GM12872 (cell line): ENCODE results near the gene MUL1.

Source experiments
- TF ChIP-seq, protein P1 (sequence below): IDR thresholded peaks from 3 replicates; pipeline ENCODE4 v1.5.1; 2011; ENCODE audit warnings: low read depth, mild to moderate bottlenecking, low read length, moderate library complexity; ENCODE audit not compliant: insufficient read depth

MUL1 gene

DNA sequence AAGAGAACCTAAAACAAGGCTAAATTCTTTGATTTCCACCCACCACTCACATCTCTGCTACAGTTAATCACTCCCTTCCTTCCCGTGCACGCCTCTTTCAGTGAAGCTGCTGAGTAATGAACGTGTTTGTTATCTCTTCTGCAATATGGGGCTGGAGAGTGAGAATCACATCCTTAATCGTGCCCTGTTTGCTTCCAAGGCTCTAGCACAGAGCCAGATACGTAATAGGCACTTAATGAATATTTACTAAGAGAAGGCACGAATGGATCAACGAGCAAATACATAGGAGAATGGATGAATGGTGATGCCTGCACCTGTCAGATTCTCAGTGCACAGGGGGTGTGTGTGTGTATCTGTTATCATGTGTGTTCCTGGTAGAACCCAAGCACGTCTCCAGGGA is 22.4 kb upstream of the MUL1 start:
- TF ChIP-seq, protein P1, sequence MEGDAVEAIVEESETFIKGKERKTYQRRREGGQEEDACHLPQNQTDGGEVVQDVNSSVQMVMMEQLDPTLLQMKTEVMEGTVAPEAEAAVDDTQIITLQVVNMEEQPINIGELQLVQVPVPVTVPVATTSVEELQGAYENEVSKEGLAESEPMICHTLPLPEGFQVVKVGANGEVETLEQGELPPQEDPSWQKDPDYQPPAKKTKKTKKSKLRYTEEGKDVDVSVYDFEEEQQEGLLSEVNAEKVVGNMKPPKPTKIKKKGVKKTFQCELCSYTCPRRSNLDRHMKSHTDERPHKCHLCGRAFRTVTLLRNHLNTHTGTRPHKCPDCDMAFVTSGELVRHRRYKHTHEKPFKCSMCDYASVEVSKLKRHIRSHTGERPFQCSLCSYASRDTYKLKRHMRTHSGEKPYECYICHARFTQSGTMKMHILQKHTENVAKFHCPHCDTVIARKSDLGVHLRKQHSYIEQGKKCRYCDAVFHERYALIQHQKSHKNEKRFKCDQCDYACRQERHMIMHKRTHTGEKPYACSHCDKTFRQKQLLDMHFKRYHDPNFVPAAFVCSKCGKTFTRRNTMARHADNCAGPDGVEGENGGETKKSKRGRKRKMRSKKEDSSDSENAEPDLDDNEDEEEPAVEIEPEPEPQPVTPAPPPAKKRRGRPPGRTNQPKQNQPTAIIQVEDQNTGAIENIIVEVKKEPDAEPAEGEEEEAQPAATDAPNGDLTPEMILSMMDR = no peak

DNA sequence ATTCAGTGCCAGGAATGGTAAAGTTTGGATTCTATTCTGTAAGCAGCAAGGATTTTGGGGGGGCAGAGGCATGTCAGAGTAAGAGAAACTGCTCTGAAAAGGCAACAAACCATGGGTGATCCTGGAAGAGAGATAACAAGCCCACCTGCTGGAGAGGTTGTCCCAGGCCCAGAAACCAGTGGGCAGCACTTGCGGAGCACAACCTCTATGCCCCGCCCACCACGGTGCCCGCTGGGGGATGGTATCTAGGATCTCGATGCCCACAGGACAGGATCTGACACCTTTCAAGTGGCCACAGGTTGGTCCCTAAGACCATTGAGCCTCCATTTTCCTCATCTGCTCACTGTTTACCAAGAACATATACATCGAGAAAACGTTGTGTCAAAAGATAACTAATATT is 20.3 kb upstream of the MUL1 start:
- TF ChIP-seq, protein P1 = no peak

DNA sequence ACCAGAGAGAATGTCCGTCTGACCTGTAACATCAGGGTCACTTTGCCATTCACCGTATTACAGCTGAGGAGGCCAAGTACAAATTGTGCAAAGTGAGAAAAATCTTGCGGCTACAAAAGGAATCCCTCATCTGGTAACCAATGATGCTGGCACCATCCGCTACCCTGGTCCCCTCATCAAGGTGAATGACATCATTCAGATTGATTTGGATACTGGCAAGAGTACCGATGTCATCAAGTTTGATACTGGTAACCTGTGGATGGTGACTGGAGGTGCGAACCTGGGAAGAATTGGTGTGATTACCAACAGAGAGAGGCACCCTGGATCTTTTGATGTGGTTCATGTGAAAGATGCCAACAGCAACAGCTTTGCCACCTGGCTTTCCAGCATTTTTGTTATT is 18.3 kb upstream of the MUL1 start:
- TF ChIP-seq, protein P1 = no peak

DNA sequence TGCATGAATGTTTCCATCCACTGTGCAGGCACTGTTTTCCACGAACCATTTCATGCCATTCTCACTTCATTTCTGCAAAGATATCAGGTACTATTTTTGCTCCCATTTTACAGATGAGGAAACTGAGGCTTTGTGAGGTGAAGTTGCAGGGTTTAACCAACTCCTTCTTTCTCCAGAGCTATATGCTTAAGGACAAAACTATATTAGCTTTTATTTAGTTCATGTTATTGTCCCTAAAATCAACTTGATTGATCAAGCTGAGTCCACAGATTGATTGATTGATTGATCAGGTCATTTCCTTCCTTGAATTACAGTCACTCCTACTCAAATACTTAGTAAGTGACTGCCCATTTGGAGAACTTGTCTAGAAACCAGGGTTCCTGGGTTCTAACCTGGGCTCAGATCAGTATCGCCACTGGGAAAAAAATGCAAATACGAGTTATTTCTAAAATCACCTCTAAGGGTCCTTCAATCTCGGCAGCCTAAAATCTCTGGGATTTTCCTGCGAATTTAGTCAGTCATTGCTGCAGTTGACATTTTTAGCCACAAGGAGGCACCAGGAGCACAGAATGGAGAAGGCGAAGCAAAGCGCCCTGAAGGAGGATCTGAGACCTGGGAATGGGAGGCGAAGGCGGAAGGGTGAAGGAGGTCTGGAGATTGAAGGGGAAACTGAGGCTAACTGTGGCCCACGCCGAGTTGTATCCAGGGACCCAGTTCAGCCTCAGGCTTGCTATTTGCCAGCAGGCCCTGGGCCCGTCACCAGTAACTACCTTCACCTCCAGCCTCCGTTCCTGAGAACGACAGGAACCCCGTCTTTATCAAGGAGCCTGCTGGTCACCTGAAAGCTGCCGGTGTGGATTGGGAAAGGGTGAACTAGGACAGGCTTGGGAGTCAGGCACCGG is 14.3 kb upstream of the MUL1 start:
- TF ChIP-seq, protein P1 = peak; percentile 87

DNA sequence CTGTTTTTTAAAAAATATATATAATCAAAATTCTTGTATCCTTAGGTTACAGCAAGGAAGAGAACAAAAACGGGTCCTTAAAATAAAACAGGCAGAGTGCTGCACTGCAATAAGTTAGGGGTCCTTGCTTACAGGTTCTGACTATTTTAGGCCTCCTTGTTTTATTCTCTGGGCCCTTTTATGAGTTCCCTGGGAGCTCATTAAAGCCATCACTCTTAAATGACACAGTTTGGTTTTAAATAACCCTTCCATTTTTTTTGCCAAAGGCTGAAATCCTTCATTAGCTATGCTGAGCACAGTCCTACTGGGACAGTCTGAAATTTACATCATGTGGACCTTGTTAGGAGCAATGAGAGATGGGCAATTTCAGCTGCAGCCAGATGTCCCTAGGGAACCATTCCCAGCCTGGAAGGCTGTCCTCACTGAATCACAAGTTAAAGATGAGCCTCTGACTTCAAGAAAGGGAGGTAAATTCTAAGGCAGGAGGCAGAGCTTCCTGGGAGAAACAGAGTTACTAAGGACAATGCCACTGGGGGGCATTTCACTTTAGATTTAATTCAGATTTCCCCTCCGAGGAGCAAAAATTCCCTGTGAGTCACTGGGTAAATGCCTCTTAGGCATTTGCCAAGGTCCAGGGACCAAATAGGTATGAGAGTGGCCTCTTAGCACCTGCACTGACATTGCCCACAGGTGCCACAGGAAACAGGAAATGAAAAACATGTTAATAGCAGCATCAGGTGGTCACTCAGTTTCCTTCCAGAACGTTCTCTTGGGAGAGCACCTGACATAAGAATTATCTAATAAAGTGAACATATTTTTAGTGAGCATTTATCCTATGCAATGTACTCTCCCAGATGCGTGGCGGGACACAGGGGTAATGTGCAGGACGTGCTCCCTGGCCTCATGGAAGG is 3.8 kb upstream of the MUL1 start:
- TF ChIP-seq, protein P1 = no peak

DNA sequence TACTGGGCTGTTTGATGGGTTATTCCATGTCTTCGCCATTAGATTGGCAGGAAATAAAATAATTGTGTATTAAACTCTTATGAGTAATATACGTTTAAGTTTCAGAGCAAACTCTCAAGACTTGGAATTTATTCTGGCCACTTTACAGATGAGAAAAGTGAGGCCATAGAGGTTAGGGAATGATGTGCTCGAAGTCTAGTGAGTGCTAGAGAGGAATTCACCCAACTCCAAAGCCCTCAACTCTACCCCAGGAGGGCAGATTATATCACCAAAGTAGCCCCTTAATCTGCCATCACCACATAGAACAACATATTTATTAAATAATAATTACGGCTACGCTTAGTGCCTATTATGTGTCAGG is 440 bp upstream of the MUL1 start:
- TF ChIP-seq, protein P1 = no peak

DNA sequence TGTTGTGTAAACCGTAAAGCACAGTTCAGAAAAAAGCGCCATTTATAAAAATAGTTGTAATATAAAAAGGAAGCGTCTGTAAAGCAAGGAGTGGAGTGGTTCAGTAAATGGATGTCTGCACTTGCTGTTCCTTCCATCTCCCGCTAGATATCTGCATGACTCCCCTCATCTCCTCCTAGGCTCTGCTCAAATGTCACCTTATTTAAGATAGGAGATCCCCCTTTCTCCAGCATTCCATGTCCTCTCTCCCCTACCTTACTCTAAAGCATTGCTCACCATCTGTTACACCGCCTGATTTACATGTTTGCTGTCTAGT is 745 bp downstream of the MUL1 start:
- TF ChIP-seq, protein P1 = no peak
